Upper lobe of left lung (tissue), 4 donors: ENCODE data around the gene MCTP1.

Experiments
- CTCF ChIP-seq, 6 experiments: fragments of 450-650 bp in 4 of 6; fragments of 200-600 bp in 2 of 6; sonication (generic) in 2 of 6; IDR thresholded peaks; one replicate each; pipeline ENCODE4 v1.5.1; 2016 to 2019; ENCODE audit warnings: antibody characterized with exemption in 6 of 6
- POLR2A ChIP-seq, 4 donors: fragments of 450-650 bp; IDR thresholded peaks; one replicate each; pipeline ENCODE4 v1.5.1; 2016 to 2017; ENCODE audit warnings: antibody characterized with exemption in 4 of 4, mild to moderate bottlenecking in 2 of 4

- TF ChIP-seq CTCF (IDR thresholded peaks at IDR 0.05) (no peak), POLR2A (IDR thresholded peaks at IDR 0.05) (no peak)
These were observed 40.4 kb downstream of the MCTP1 start for GRCh38 chr5:95244479-95244878.
